BE2C (cell line): Measurements from ENCODE around the gene RBMY1E. TPM values are rescaled to one million over a fixed set of nuclear protein-coding genes. Genes with fewer than 3 reads are reported as not detected.
"Not testable (repeated sequence)": the region's sequence is repeated elsewhere in the genome, so short reads cannot be mapped to it uniquely, and the experiment has no call there.

Source experiments
- DNase-seq: peaks from one replicate; pipeline ENCODE4 v3.0.0-alpha.2; 2020
- H3K27me3 ChIP-seq: fragments of 250-450 bp; sonication (Bioruptor Pico); 2 replicates; pipeline ENCODE4 v1.5.1; 2020; ENCODE audit warnings: mild to moderate bottlenecking
- H3K36me3 ChIP-seq: fragments of 250-450 bp; sonication (Bioruptor Pico); 2 replicates; pipeline ENCODE4 v1.5.1; 2020; ENCODE audit warnings: mild to moderate bottlenecking
- H3K4me1 ChIP-seq: fragments of 250-450 bp; sonication (Bioruptor Pico); 2 replicates; pipeline ENCODE4 v1.5.1; 2020
- H3K4me3 ChIP-seq: 2 replicates; pipeline ENCODE4 v1.5.1; 2011; ENCODE audit warnings: low read depth, low read length
- H3K9me3 ChIP-seq: fragments of 250-450 bp; sonication (Bioruptor Pico); 2 replicates; pipeline ENCODE4 v1.5.1; 2020
- polyA plus RNA-seq: library from polyadenylated mRNA; unstranded; fragments of >200 nt; gene quantifications from one replicate; pipeline ENCODE4 v1.2.1, GENCODE V29; 2012; ENCODE audit warnings: low read depth, missing spikeins; ENCODE audit not compliant: insufficient read length, insufficient read depth

Gene RBMY1E
- polyA plus RNA-seq = not detected

DNA sequence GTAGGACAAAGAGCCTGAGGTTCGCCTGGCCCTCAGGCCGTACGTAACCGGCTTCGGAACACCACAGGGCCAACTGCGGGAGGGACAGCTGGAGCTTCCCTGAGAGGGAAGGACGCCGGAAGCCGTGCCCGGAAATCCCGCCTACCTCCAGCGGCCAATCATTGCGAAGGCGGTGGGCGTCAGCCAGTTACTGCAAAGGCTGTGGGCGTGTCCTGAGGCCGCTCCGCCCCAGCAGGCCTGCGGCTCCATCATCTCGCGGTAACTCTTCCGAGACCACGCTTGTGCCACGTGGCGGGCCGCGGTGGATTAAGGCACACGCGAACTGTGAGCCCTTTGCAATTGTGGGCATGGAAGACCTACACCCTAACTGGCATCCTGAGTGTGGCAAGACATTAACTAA is at the start of gene RBMY1E:
Gene RBMY1E, minus strand, starts transcription at position 101 of the 400 bp plus-strand sequence. CDS start 1,978 bp downstream, outside the sequence.
- H3K27me3 ChIP-seq, H3K4me1 ChIP-seq, H3K9me3 ChIP-seq, H3K4me3 ChIP-seq, DNase-seq, H3K36me3 ChIP-seq: not testable (repeated sequence)

DNA sequence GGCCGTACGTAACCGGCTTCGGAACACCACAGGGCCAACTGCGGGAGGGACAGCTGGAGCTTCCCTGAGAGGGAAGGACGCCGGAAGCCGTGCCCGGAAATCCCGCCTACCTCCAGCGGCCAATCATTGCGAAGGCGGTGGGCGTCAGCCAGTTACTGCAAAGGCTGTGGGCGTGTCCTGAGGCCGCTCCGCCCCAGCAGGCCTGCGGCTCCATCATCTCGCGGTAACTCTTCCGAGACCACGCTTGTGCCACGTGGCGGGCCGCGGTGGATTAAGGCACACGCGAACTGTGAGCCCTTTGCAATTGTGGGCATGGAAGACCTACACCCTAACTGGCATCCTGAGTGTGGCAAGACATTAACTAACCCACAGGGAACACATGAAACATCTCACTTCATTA is 23.4 kb downstream of the RBMY1E start, which contains the start of gene RBMY1D:
Gene RBMY1D, minus strand, starts transcription at position 101 of the 400 bp plus-strand sequence. CDS start 2,013 bp downstream, outside the sequence.
- H3K4me1 ChIP-seq, H3K27me3 ChIP-seq, H3K9me3 ChIP-seq, DNase-seq, H3K36me3 ChIP-seq, H3K4me3 ChIP-seq: not testable (repeated sequence)

DNA sequence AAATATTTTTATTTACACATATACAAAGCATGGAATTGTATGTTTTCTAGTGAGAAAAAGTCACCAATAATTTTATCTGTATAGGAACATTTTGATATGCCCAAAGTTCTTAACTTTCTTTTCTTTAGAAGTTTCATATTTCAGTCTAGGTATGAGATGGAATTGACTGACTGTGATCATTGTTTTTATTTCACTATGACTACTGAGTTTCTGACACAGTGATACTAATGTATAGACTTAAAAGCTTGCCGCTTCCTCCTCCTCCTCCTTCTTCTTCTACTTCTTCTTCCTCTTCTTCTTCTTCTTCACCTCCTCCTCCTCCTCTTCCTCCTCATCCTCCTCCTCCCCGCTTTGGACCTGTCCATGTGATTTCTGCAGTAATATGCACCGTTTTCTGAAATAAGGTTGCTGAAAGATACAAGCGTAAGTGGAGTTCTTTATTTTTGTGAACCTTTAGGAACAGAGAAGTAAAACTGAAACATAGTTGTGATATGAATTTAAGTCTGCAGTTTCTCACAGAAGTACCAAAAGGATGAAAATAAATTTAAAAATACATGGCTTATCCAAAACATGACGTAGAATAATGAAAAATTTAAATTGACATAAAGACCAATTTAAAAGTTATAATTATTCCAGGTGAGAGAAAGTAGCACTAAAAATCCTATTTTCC is 48.3 kb downstream of the RBMY1E start:
- not testable (repeated sequence) for H3K4me1 ChIP-seq

More for the DNA sequence above, 48.3 kb downstream of the RBMY1E start:
- not testable (repeated sequence) for H3K9me3 ChIP-seq, H3K27me3 ChIP-seq, H3K4me3 ChIP-seq, H3K36me3 ChIP-seq, DNase-seq
